ENCODE data around the gene RAB11FIP4.

The RAB11FIP4 gene

GRCh38 chr17:31397256-31397939, 5.9 kb downstream of the RAB11FIP4 start (continued):
- TF ChIP-seq ZNF513 (tag by site-specific recombination; IDR thresholded peaks at IDR 0.05) (no peak), ZNF560 (tag by site-specific recombination; IDR thresholded peaks at IDR 0.05; ENCODE audit: borderline replicate concordance) (no peak), ZNF624 (tag by site-specific recombination; IDR thresholded peaks at IDR 0.05) (no peak)

GRCh38 chr17:31398381-31399311, 7.2 kb downstream of the RAB11FIP4 start:
- ChIA-PET CTCF (interaction anchor here (0.7 to 1.7 kb wide), 3 partner anchors 9 to 118 kb away, joined by 3 to 15 read pairs (median 7); no protein-coding TSS in a partner anchor), POLR2A (no interaction called here)

GRCh38 chr17:31400481-31400950, 9.0 kb downstream of the RAB11FIP4 start:
- ChIA-PET CTCF (interaction anchor here (1.8 kb wide), 1 partner anchor 11 kb away, joined by 6 read pairs; no protein-coding TSS in a partner anchor), POLR2A (no interaction called here)
- Histone ChIP-seq H3K27ac (ENCODE audit: extremely low read depth, low read depth, low read length) (no peak overlapping the region), H3K4me3 (ENCODE audit: low read depth, low read length) (no peak overlapping the region), H3K36me3 (ENCODE audit: control insufficient read depth in 2 of 2, insufficient read depth in 1 of 2, low read length in 2 of 2) (no peaks in the 10 kb centered on the region), H3K9me3 (ENCODE audit: control insufficient read depth, insufficient read depth, low read depth, low read length) (no peaks in the 10 kb centered on the region), H3K4me1 (ENCODE audit: control insufficient read depth, insufficient read depth, low read length) (no peaks in the 10 kb centered on the region)
- TF ChIP-seq TCF7L2 (IDR thresholded peaks at IDR 0.05; ENCODE audit: borderline replicate concordance, low read depth, low read length): no peak
- peak; percentile 74 for TF ChIP-seq REST (tag by site-specific recombination; IDR thresholded peaks at IDR 0.05)

More at GRCh38 chr17:31398381-31399311, 7.2 kb downstream of the RAB11FIP4 start:
- Histone ChIP-seq H3K4me3 (ENCODE audit: low read depth, low read length) (no peak overlapping the region), H3K27ac (ENCODE audit: extremely low read depth, low read depth, low read length) (no peak overlapping the region), H3K9me3 (ENCODE audit: control insufficient read depth, insufficient read depth, low read depth, low read length) (no peaks in the 10 kb centered on the region), H3K36me3 (ENCODE audit: control insufficient read depth in 2 of 2, insufficient read depth in 1 of 2, low read length in 2 of 2) (no peaks in the 10 kb centered on the region), H3K4me1 (ENCODE audit: control insufficient read depth, insufficient read depth, low read length) (no peaks in the 10 kb centered on the region)
- TF ChIP-seq MYNN (tag by site-specific recombination; IDR thresholded peaks at IDR 0.05; ENCODE audit: borderline replicate concordance) (no peak), ZNF140 (tag by site-specific recombination; IDR thresholded peaks at IDR 0.05) (no peak), ZNF221 (tag by site-specific recombination; IDR thresholded peaks at IDR 0.05; ENCODE audit: borderline replicate concordance) (no peak)

- POLR2A ChIA-PET: interaction anchor here (1.5 kb wide), 1 partner anchor 86 kb away, joined by 3 read pairs; no protein-coding TSS in a partner anchor
- Histone ChIP-seq H3K36me3 (ENCODE audit: control insufficient read depth in 2 of 2, insufficient read depth in 1 of 2, low read length in 2 of 2) (no peaks in the 10 kb centered on the region), H3K27ac (ENCODE audit: extremely low read depth, low read depth, low read length) (no peak overlapping the region), H3K9me3 (ENCODE audit: control insufficient read depth, insufficient read depth, low read depth, low read length) (no peaks in the 10 kb centered on the region), H3K4me1 (ENCODE audit: control insufficient read depth, insufficient read depth, low read length) (no peaks in the 10 kb centered on the region), H3K4me3 (ENCODE audit: low read depth, low read length) (no peak overlapping the region)
- CTCF ChIA-PET: interaction anchor here (1.8 kb wide), 1 partner anchor 12 kb away, joined by 6 read pairs; no protein-coding TSS in a partner anchor
- TF ChIP-seq ZNF654 (tag by site-specific recombination; IDR thresholded peaks at IDR 0.05; ENCODE audit: low read depth) (no peak), ZNF704 (tag by site-specific recombination; IDR thresholded peaks at IDR 0.05) (no peak), ZSCAN5A (tag by site-specific recombination; IDR thresholded peaks at IDR 0.05) (no peak), ZNF776 (tag by site-specific recombination; IDR thresholded peaks at IDR 0.05; ENCODE audit: borderline replicate concordance) (no peak), ZBTB17 (tag by site-specific recombination; IDR thresholded peaks at IDR 0.05) (peak; percentile 86), ZNF366 (tag by site-specific recombination; conservative IDR thresholded peaks at IDR 0.05) (peak; percentile 89)
Observed at GRCh38 chr17:31401456-31402254, 10.2 kb downstream of the RAB11FIP4 start.

All from HEK293 (cell line).